HG03558 (cell line): ENCODE measurements around the gene TTLL9.
"Not testable (repeated sequence)": the region's sequence is repeated elsewhere in the genome, so short reads cannot be mapped to it uniquely, and the experiment has no call there.

Experiments used
- ATAC-seq: cut with Tn5 transposase; IDR thresholded peaks from one replicate; pipeline ENCODE4 v1.9.1; 2021; ENCODE audit warnings: moderate number of reproducible peaks; ENCODE audit not compliant: unreplicated experiment; ENCODE audit errors: extremely low read depth

The TTLL9 gene

GRCh38 chr20:31915491-31916280, 45.3 kb downstream of the TTLL9 start:
- ATAC-seq: no peak

GRCh38 chr20:31916708-31917107, 46.3 kb downstream of the TTLL9 start:
- ATAC-seq: no peak

- not testable (repeated sequence) for ATAC-seq
Observed at GRCh38 chr20:31917962-31918412, 47.6 kb downstream of the TTLL9 start.

GRCh38 chr20:31918466-31919105, 48.2 kb downstream of the TTLL9 start:
- no peak for ATAC-seq

- ATAC-seq: no peak
Observed at GRCh38 chr20:31919410-31920155, 49.1 kb downstream of the TTLL9 start.

- ATAC-seq: no peak
Observed at GRCh38 chr20:31920275-31920855, 49.9 kb downstream of the TTLL9 start.

GRCh38 chr20:31921480-31921879, 51.0 kb downstream of the TTLL9 start:
- ATAC-seq: not testable (repeated sequence)

- no peak for ATAC-seq
Observed at GRCh38 chr20:31922181-31922580, 51.7 kb downstream of the TTLL9 start.

GRCh38 chr20:31922588-31922987, 52.2 kb downstream of the TTLL9 start:
- ATAC-seq: no peak

GRCh38 chr20:31923388-31924331, 53.2 kb downstream of the TTLL9 start:
- no peak for ATAC-seq

GRCh38 chr20:31924561-31924960, 54.1 kb downstream of the TTLL9 start:
- no peak for ATAC-seq

GRCh38 chr20:31925631-31926030, 55.2 kb downstream of the TTLL9 start:
- ATAC-seq: no peak

GRCh38 chr20:31926493-31926892, 56.1 kb downstream of the TTLL9 start:
- ATAC-seq: no peak

GRCh38 chr20:31927627-31928159, 57.3 kb downstream of the TTLL9 start:
- ATAC-seq: no peak

GRCh38 chr20:31929631-31930030, 59.2 kb downstream of the TTLL9 start:
- ATAC-seq: not testable (repeated sequence)

GRCh38 chr20:31930779-31931178, 60.3 kb downstream of the TTLL9 start:
- ATAC-seq: no peak

- ATAC-seq: no peak
Observed at GRCh38 chr20:31933698-31934097, 63.3 kb downstream of the TTLL9 start.

GRCh38 chr20:31934491-31934890, 64.1 kb downstream of the TTLL9 start:
- no peak for ATAC-seq
